Measurements from ENCODE around the gene RPS15. TPM values are rescaled to one million over a fixed set of nuclear protein-coding genes. Genes with fewer than 3 reads are reported as not detected.
A peak's percentile ranks its signal among the peaks of the same experiment; 100 is the strongest.

RPS15 gene
- total RNA-seq (2021) (1,685 and 1,696 TPM in 2 replicates), Bru-seq, nascent RNA (percentile 100 among the genes with signal in this experiment), BruChase-seq, experiment 1, labeled RNA remaining after a 2-hour chase (percentile 100 among the genes with signal in this experiment), BruChase-seq, experiment 2, labeled RNA remaining after a 6-hour chase (percentile 100 among the genes with signal in this experiment)
- long read RNA-seq, transcript RPS15-208 (5 exons, 711 nt), result minor isoform, 6 of 1,374 reads
- long read RNA-seq, transcript RPS15-209 (4 exons, 510 nt), result major isoform, 1,218 of 1,374 reads
- long read RNA-seq, transcript RPS15-201 (4 exons, 534 nt), result minor isoform, 17 of 1,374 reads
- long read RNA-seq, transcript RPS15-210 (3 exons, 873 nt), result minor isoform, 66 of 1,374 reads
- long read RNA-seq, partial matches to known transcripts, result 35 of 1,374 reads
- long read RNA-seq, other reads (novel, unspliced or antisense), result 22 of 1,374 reads

GRCh38 chr19:1438035-1438932 lies at the start of gene RPS15:
Gene RPS15 (plus strand): TSS chr19:1438396. CDS start chr19:1438426, 30 bp downstream.
- intact Hi-C loops (cut with micrococcal nuclease; ENCODE audit: unreplicated experiment), result no loop called here
- peak; percentile 96 for DNase-seq (ENCODE audit: low spot score)
- no peaks in the 10 kb centered on the region for H3K9me3 ChIP-seq (ENCODE audit: low read depth, low read length, poor library complexity, severe bottlenecking)
- H3K36me3 ChIP-seq (ENCODE audit: insufficient read depth, low read length, poor library complexity, severe bottlenecking), result peaks cover 57% of the 10 kb centered on the region
- H3K27ac ChIP-seq (ENCODE audit: low read depth, low read length, poor library complexity, severe bottlenecking), result peak within 1 kb of the TSS; percentile 94
- TF ChIP-seq EZH2 (IDR thresholded peaks at IDR 0.05; ENCODE audit: borderline replicate concordance, low read depth, low read length, poor library complexity, severe bottlenecking) (no peak), CTCF (conservative IDR thresholded peaks at IDR 0.05; ENCODE audit: low read depth, low read length) (peak; percentile 97)
- peaks cover 15% of the 10 kb centered on the region for H3K4me1 ChIP-seq (ENCODE audit: insufficient read depth, low read length, poor library complexity, severe bottlenecking)
- ChIA-PET POLR2A (ENCODE audit: low non-redundant PET) (interaction anchor here (1.0 kb wide), 1 partner anchor 20 kb away, joined by 4 read pairs; no protein-coding TSS in a partner anchor), CTCF (interaction anchor here (0.7 kb wide), 1 partner anchor 9 kb away, joined by 3 read pairs; no protein-coding TSS in a partner anchor)
- BruUV-seq (replicated peaks), result TSS peak; percentile 67
- no peaks in the 10 kb centered on the region for H3K27me3 ChIP-seq (replicated peaks; ENCODE audit: insufficient read depth, low read depth, low read length, poor library complexity)
- H3K4me3 ChIP-seq (ENCODE audit: low read depth, low read length, poor library complexity, severe bottlenecking), result peak within 1 kb of the TSS; percentile 85

GRCh38 chr19:1388637-1389026 lies 49.6 kb upstream of the RPS15 start:
- CTCF ChIA-PET, result no interaction called here
- DNase-seq (ENCODE audit: low spot score), result no peak

More at GRCh38 chr19:1388637-1389026, 49.6 kb upstream of the RPS15 start:
- no peaks in the 10 kb centered on the region for H3K9me3 ChIP-seq (ENCODE audit: low read depth, low read length, poor library complexity, severe bottlenecking)
- TF ChIP-seq EZH2 (IDR thresholded peaks at IDR 0.05; ENCODE audit: borderline replicate concordance, low read depth, low read length, poor library complexity, severe bottlenecking) (no peak), CTCF (conservative IDR thresholded peaks at IDR 0.05; ENCODE audit: low read depth, low read length) (no peak)
- no TSS peak for BruUV-seq (replicated peaks)
- H3K4me3 ChIP-seq (ENCODE audit: low read depth, low read length, poor library complexity, severe bottlenecking), result no peak overlapping the region
- peaks cover 17% of the 10 kb centered on the region for H3K36me3 ChIP-seq (ENCODE audit: insufficient read depth, low read length, poor library complexity, severe bottlenecking)
- no peaks in the 10 kb centered on the region for H3K27me3 ChIP-seq (replicated peaks; ENCODE audit: insufficient read depth, low read depth, low read length, poor library complexity)
- intact Hi-C loops (cut with micrococcal nuclease; ENCODE audit: unreplicated experiment), result no loop called here
- no peak overlapping the region for H3K27ac ChIP-seq (ENCODE audit: low read depth, low read length, poor library complexity, severe bottlenecking)
- no peaks in the 10 kb centered on the region for H3K4me1 ChIP-seq (ENCODE audit: insufficient read depth, low read length, poor library complexity, severe bottlenecking)
- POLR2A ChIA-PET (ENCODE audit: low non-redundant PET), result no interaction called here
